Common myeloid progenitor, CD34-positive (primary cell): ENCODE measurements around the gene CEBPB.
"Not testable (repeated sequence)": the region's sequence is repeated elsewhere in the genome, so short reads cannot be mapped to it uniquely, and the experiment has no call there.

Experiments used
- CTCF ChIA-PET: fragments of 350-600 bp; sonication (Branson Sonifier 250); formaldehyde crosslinking; loops from one replicate; lab custom pipeline; 2021; ENCODE audit warnings: antibody characterized with exemption; lab: Charles Lee
- POLR2A ChIA-PET: fragments of 350-600 bp; sonication (Branson Sonifier 250); formaldehyde crosslinking; loops from one replicate; lab custom pipeline; 2021; ENCODE audit warnings: antibody characterized with exemption; lab: Charles Lee
- DNase-seq, 3 donors: peaks; one replicate each; pipeline versions ENCODE4 v3.0.0 to v3.0.0-alpha.2; 2013
- H3K27ac ChIP-seq, 2 experiments: 1 replicate in 1 of 2; 2 replicates in 1 of 2; pipeline ENCODE4 v1.7.0; 2013; ENCODE audit warnings: inconsistent platforms in 2 of 2, low read length in 2 of 2, mild to moderate bottlenecking in 2 of 2, low read depth in 1 of 2, moderate library complexity in 1 of 2; ENCODE audit not compliant: severe bottlenecking in 2 of 2, insufficient read depth in 1 of 2, poor library complexity in 1 of 2
- H3K27me3 ChIP-seq, 5 experiments: replicated peaks in 2 of 5; 1 replicate in 3 of 5; 2 replicates in 2 of 5; pipeline versions ENCODE4 v1.6.1 to v1.7.0; 2013; ENCODE audit warnings: low read length in 4 of 5, mild to moderate bottlenecking in 2 of 5, moderate library complexity in 2 of 5, inconsistent platforms in 1 of 5; ENCODE audit not compliant: insufficient read depth in 5 of 5, control insufficient read depth in 4 of 5
- H3K36me3 ChIP-seq, 4 experiments: 1 replicate in 2 of 4; 2 replicates in 2 of 4; pipeline versions ENCODE4 v1.6.1 to v1.7.0; 2013; ENCODE audit warnings: low read length in 3 of 4, control low read depth in 1 of 4, mild to moderate bottlenecking in 1 of 4; ENCODE audit not compliant: control insufficient read depth in 4 of 4, insufficient read depth in 4 of 4
- H3K4me1 ChIP-seq, 4 experiments: 1 replicate in 3 of 4; 2 replicates in 1 of 4; pipeline versions ENCODE4 v1.6.1 to v1.7.1; 2013; ENCODE audit warnings: low read length in 3 of 4, mild to moderate bottlenecking in 3 of 4, control low read depth in 1 of 4, inconsistent platforms in 1 of 4, moderate library complexity in 1 of 4; ENCODE audit not compliant: control insufficient read depth in 4 of 4, insufficient read depth in 4 of 4; ENCODE audit errors: control extremely low read depth in 1 of 4
- H3K4me3 ChIP-seq, 7 experiments: 1 replicate in 4 of 7; 2 replicates in 3 of 7; pipeline versions ENCODE4 v1.5.1 to v1.7.0; 2013; ENCODE audit warnings: mild to moderate bottlenecking in 7 of 7, low read length in 6 of 7, moderate library complexity in 6 of 7, inconsistent platforms in 2 of 7, low read depth in 2 of 7, control low read depth in 1 of 7; ENCODE audit not compliant: insufficient read depth in 4 of 7, control insufficient read depth in 1 of 7; ENCODE audit errors: extremely low read depth in 1 of 7
- H3K9me3 ChIP-seq, 5 experiments: 1 replicate in 4 of 5; 2 replicates in 1 of 5; pipeline versions ENCODE4 v1.6.1 to v1.7.1; 2013; ENCODE audit warnings: low read length in 4 of 5, mild to moderate bottlenecking in 2 of 5, inconsistent platforms in 1 of 5, low read depth in 1 of 5, moderate library complexity in 1 of 5; ENCODE audit not compliant: control insufficient read depth in 4 of 5, insufficient read depth in 2 of 5; ENCODE audit errors: control extremely low read depth in 1 of 5
- WGBS: methylation state at CpG from one replicate; pipeline ENCODE4 v1.1.5; 2013; ENCODE audit not compliant: insufficient coverage; 5-methylcytosine and 5-hydroxymethylcytosine counted together

The CEBPB gene

DNA sequence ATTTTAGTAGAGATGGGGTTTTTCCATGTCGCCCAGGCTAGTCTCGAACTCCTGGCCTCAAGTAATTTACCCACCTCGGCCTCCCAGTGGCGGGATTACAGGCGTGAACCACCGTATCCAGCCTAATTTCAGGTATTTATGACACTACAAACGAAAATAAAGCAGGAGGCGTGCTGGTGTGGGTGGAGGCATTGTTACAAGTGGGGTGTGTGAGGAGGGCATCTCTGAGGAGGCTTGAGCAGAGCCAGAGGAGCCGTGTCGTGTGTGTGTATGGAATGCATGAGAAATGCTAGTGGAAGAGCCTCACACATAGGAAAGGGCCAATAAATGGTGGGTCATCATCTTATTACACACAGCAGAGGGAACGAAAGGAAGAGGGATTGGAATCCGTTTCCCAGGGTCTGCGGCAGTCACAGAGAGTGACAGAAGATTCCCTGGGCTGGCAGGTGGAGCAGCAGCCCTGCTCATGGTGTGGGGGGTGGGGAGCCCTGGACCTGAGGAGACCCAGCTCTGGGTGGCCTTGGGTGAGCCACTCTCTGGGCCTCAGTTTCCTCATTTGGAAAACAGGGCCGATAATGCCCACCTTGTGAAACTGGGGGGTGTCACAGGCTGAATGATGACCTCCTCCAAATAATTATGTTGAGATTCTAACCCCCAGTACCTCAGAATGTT, 19.9 kb upstream of the CEBPB start:
- peaks cover 3 to 24% (median 14%) of the 10 kb centered on the region in 4 experiments for H3K4me1 ChIP-seq
- H3K27me3 ChIP-seq: no peaks in the 10 kb centered on the region
- ChIA-PET CTCF (interaction anchor here (0.7 to 10.0 kb wide), 10 partner anchors 8 to 318 kb away, joined by 3 to 335 read pairs (median 10); partner anchors contain the start of gene PEDS1), POLR2A (no interaction called here)
- no peaks in the 10 kb centered on the region for H3K36me3 ChIP-seq
- WGBS: 100% methylated on average over 2 of the region's 14 CpGs
- no peak overlapping the region for H3K4me3 ChIP-seq
- H3K27ac ChIP-seq: no peak overlapping the region
- no peaks in the 10 kb centered on the region for H3K9me3 ChIP-seq
- no peak for DNase-seq

DNA sequence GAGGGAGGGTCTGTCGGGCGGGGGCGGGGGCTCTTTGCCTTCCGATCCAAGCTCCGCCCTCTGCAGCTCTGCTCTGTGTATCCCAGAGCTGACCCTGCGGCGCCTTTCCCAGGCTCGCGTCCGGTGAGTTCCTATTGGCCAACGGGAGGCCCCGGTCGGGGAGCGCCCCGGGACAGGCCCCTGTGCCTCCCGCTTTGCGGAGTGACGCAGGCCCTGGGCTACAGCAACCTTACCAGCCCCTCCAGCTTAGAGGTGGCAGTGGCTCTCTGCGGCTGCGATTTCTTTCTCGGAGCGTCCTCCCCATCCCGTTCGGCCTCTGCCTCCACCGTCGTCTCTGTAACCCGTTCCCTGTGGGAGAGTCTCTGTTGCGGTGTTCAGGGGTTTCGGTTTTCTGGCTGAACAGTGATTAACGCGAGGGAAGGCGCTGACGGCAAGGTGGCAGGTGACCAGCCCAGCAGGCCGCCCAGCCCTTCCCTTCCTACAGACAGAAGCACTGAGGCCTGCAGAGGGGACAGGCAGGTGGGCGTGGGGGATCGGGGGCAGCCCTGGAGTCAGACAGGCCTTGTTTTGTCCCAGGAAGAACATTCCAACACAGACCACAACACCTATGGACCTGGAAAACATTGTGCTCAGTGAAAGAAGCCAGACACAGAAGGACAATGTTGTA, 18.1 kb upstream of the CEBPB start:
- ChIA-PET POLR2A (interaction anchor here (0.8 to 1.0 kb wide), 2 partner anchors 9 to 49 kb away, joined by 3 to 4 read pairs; no protein-coding TSS in a partner anchor), CTCF (interaction anchor here (1.0 to 10.0 kb wide), 8 partner anchors 13 to 316 kb away, joined by 3 to 335 read pairs (median 4); no protein-coding TSS in a partner anchor)
- Histone ChIP-seq H3K27ac (no peak overlapping the region), H3K4me1 (peaks cover 0 to 10% (median 5%) of the 10 kb centered on the region in 4 experiments), H3K27me3 (no peaks in the 10 kb centered on the region), H3K9me3 (no peaks in the 10 kb centered on the region), H3K4me3 (peak overlapping the region in 6 of 7 experiments; percentile 16 to 78 (median 58)), H3K36me3 (no peaks in the 10 kb centered on the region)
- 2% methylated on average over 17 of the region's 36 CpGs for WGBS
- peak in 1 of 3 donors; percentile 42 for DNase-seq

DNA sequence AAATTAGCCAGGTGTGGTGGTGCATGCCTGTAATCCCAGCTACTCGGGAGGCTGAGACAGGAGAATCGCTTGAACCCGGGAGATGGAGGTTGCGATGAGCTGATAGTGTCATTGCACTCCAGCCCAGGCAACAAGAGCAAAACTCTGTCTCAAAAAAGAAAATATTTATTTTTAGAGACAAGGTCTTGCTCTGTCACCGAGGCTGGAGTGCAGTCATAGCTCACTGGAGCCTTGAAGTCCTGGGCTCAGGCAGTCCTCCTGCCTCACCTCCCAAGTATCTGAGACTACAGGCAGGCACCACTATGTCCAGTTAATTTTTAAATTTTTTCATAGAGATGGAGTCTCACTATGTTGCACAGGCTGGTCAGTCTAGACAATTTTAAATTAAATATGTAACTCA, 16.2 kb upstream of the CEBPB start:
- Histone ChIP-seq H3K27me3 (no peaks in the 10 kb centered on the region), H3K4me3 (no peak overlapping the region), H3K9me3 (no peaks in the 10 kb centered on the region), H3K27ac (no peak overlapping the region), H3K4me1 (peaks cover 0 to 11% (median 5%) of the 10 kb centered on the region in 4 experiments), H3K36me3 (no peaks in the 10 kb centered on the region)
- ChIA-PET CTCF (interaction anchor here (0.8 to 10.0 kb wide), 6 partner anchors 8 to 213 kb away, joined by 3 to 335 read pairs (median 3); no protein-coding TSS in a partner anchor), POLR2A (no interaction called here)
- 80% methylated on average over 5 of the region's 5 CpGs for WGBS
- no peak for DNase-seq

DNA sequence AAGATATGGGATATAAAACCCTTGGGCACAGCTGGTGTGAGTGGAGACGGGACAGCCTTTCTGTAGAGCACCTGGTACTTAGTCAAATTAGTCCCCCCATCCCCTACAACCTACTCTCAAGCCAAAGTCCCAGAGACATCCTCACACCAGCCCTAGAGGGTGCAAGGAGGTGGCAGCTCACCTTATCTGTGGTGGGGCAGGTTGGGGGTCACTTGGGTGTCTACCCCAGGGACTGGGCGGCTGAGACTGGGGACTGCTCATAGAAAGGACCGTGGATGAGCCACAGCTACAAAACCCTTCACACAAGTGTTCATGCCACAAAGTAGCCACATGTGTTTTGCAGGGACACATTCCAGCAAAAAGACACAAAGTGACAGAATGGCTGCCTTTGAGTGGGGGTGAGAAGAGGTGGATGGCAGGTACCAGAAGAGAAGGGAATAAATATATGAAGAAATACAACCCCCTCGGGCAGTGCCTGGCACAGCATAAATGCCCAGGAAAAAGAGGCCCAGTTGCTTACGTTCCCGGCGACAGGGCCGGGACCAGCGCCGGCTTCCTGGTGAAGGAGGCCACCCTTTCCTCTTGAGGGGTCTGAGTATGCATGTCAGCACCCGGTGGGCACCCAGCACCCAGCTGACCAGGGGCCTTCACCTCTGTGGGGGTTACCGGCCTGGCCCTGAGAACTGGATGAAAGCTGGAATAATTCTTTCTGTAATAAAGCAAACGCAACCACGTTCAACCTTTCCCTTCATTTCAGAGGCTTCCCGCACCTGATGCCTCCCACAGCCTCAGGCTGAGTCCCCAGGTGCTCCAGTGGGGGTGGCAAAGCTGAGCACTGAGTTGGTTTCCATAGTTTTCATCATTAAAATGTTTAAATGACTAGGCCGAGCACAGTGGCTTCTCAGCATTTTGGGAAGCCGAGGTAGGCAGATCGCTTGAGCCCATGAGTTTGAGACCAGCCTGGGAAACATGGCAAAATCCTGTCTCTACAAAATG, 14.4 kb upstream of the CEBPB start:
- DNase-seq: no peak
- no peaks in the 10 kb centered on the region for H3K36me3 ChIP-seq
- ChIA-PET POLR2A (no interaction called here), CTCF (interaction anchor here (1.7 to 10.9 kb wide), 5 partner anchors 7 to 403 kb away, joined by 3 to 183 read pairs (median 26); no protein-coding TSS in a partner anchor)
- whole genome bisulfite sequencing: 94% methylated on average over 15 of the region's 18 CpGs
- no peaks in the 10 kb centered on the region for H3K27me3 ChIP-seq
- H3K4me3 ChIP-seq: no peak overlapping the region
- peaks cover 0 to 11% (median 5%) of the 10 kb centered on the region in 4 experiments for H3K4me1 ChIP-seq
- no peak overlapping the region for H3K27ac ChIP-seq
- H3K9me3 ChIP-seq: no peaks in the 10 kb centered on the region

DNA sequence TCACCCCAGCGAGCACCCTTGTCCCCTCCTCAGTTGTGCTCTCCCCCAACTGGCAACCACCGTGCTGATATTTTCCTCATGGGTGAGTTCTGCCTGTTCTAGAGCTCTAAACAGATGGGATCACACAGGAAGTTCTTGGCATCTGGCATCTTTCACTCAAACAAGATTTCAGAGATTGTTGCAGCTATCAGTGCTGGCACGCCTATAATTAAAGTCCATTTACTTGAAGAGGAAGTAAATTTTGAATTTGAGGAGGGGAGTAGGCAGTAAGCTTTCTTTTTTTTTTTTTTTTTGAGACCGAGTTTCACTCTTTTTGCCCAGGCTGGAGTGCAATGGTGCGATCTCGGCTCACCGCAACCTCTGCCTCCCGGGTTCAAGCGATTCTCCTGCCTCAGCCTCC, 12.0 kb upstream of the CEBPB start:
- not testable (repeated sequence) for H3K27me3 ChIP-seq, H3K4me1 ChIP-seq, H3K36me3 ChIP-seq, H3K4me3 ChIP-seq, H3K9me3 ChIP-seq, H3K27ac ChIP-seq
- POLR2A ChIA-PET: interaction anchor here (2.4 kb wide), 1 partner anchor 58 kb away, joined by 9 read pairs; no protein-coding TSS in a partner anchor
- CTCF ChIA-PET: interaction anchor here (0.9 to 14.7 kb wide), 18 partner anchors 10 to 419 kb away, joined by 3 to 262 read pairs (median 6); partner anchors contain the start of gene PEDS1
- DNase-seq: peak in 1 of 3 donors; percentile 46
- 57% methylated on average over 2 of the region's 9 CpGs for WGBS

DNA sequence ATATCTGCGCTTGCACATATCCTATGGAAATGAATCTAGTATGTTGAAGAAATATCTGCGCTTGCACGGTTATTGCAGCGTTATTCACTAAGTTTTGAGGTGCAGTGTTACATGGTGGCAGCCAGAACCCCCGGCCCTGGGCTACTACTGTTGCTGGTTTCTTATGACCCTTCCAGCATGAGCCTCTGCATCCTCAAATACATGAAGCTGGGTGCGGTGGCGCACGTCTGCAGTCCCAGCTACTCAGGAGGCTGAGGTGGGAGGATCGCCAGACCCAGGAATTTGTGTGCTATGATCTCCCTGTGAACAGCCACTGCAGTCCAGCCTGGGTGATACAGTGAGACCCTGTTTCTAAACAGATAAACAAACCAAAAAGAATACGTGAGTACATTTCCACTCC, 9.3 kb upstream of the CEBPB start:
- ChIA-PET CTCF (interaction anchor here (1.7 to 14.7 kb wide), 4 partner anchors 59 to 284 kb away, joined by 4 to 262 read pairs (median 104); no protein-coding TSS in a partner anchor), POLR2A (interaction anchor here (1.0 kb wide), 1 partner anchor 10 kb away, joined by 4 read pairs; no protein-coding TSS in a partner anchor)
- no peaks in the 10 kb centered on the region for H3K9me3 ChIP-seq
- H3K27ac ChIP-seq: no peak overlapping the region
- peaks cover 0 to 2% (median 0%) of the 10 kb centered on the region in 4 experiments for H3K4me1 ChIP-seq
- H3K4me3 ChIP-seq: no peak overlapping the region
- no peaks in the 10 kb centered on the region for H3K27me3 ChIP-seq
- DNase-seq: no peak
- no peaks in the 10 kb centered on the region for H3K36me3 ChIP-seq
- 100% methylated on average over 10 of the region's 10 CpGs for WGBS
